Karpas-422 (cell line): ENCODE measurements around the gene CIAO2B. TPM values are rescaled to one million over a fixed set of nuclear protein-coding genes. Genes with fewer than 3 reads are reported as not detected.
A peak's percentile ranks its signal among the peaks of the same experiment; 100 is the strongest.
"Not testable (repeated sequence)": the region's sequence is repeated elsewhere in the genome, so short reads cannot be mapped to it uniquely, and the experiment has no call there.

Source experiments
- DNase-seq: peaks from one replicate; pipeline ENCODE4 v3.0.0-alpha.2; 2015
- H2AFZ ChIP-seq: fragments of 200-600 bp; sonication (generic); 2 replicates; pipeline ENCODE4 v1.6.1; 2014; ENCODE audit warnings: antibody characterized with exemption, low read length, mixed read lengths
- H3K27ac ChIP-seq: fragments of 200-600 bp; sonication (generic); 2 replicates; pipeline ENCODE4 v1.5.1; 2014; ENCODE audit warnings: mild to moderate bottlenecking, low read length, moderate library complexity
- H3K27me3 ChIP-seq: fragments of 200-600 bp; sonication (generic); 2 replicates; pipeline ENCODE4 v1.6.1; 2014; ENCODE audit warnings: low read length, mixed read lengths
- H3K36me3 ChIP-seq: fragments of 200-600 bp; sonication (generic); 2 replicates; pipeline ENCODE4 v1.6.1; 2014; ENCODE audit warnings: low read length, mixed read lengths; ENCODE audit not compliant: insufficient read depth
- H3K4me1 ChIP-seq: fragments of 200-600 bp; sonication (generic); 2 replicates; pipeline ENCODE4 v1.6.1; 2014; ENCODE audit warnings: mild to moderate bottlenecking, low read length, mixed read lengths
- H3K4me2 ChIP-seq: fragments of 200-600 bp; sonication (generic); 2 replicates; pipeline ENCODE4 v1.6.1; 2014; ENCODE audit warnings: low read length, low read depth, mild to moderate bottlenecking; ENCODE audit not compliant: poor library complexity, severe bottlenecking
- H3K4me3 ChIP-seq: fragments of 200-600 bp; sonication (generic); 2 replicates; pipeline ENCODE4 v1.5.1; 2014; ENCODE audit warnings: mild to moderate bottlenecking, antibody characterized with exemption, low read length, mixed read lengths
- H3K79me2 ChIP-seq: fragments of 200-600 bp; sonication (generic); 2 replicates; pipeline ENCODE4 v1.6.1; 2014; ENCODE audit warnings: mild to moderate bottlenecking, low read length, mixed read lengths
- H3K9ac ChIP-seq: fragments of 200-600 bp; sonication (generic); 2 replicates; pipeline ENCODE4 v1.6.0; 2014; ENCODE audit warnings: low read length
- H3K9me2 ChIP-seq: fragments of 200-600 bp; sonication (generic), shearing (Covaris generic); replicated peaks from 2 replicates; pipeline ENCODE4 v1.6.0; 2014; ENCODE audit warnings: mild to moderate bottlenecking, low read length, moderate library complexity; ENCODE audit not compliant: insufficient read depth
- H3K9me3 ChIP-seq: fragments of 300-700, 200-600 bp; sonication (generic); 2 replicates; pipeline ENCODE4 v1.6.1; 2014; ENCODE audit warnings: low read length, mixed read lengths
- H4K20me1 ChIP-seq: fragments of 200-600 bp; sonication (generic); 2 replicates; pipeline ENCODE4 v1.6.1; 2014; ENCODE audit warnings: mild to moderate bottlenecking, antibody characterized with exemption, low read length, low read depth; ENCODE audit not compliant: insufficient read depth
- total RNA-seq: library from RNA; depleted of rRNA; stranded (reverse); fragments of >200 nt; shearing (Covaris generic); gene quantifications from 2 replicates; pipeline ENCODE4 v1.2.3, GENCODE V29; 2014; ENCODE audit warnings: low replicate concordance

The CIAO2B gene
- total RNA-seq, 1 experiment from 2014 or later: 121 TPM

DNA sequence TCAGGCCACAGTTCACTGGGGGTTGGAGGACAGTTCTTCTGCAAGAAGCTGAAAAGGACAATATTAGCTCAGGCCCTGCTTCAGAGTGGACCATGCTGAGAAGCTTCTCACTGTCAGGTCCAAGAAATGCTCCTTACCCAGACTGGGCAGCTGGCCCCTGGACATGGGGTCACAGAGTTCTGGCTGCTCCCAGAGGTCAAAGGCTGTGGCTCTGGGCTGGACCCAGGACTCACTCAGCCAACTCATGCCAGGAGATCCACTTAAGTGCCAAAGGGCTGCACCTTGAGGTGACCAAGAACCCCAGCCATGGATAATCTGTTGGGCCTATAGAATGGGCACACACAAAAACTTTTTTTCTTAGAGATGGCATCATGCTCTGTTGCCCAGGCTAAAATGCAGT lies 5.2 kb upstream of the CIAO2B start:
- Histone ChIP-seq H3K4me1 (peaks cover 11% of the 10 kb centered on the region), H3K9ac (no peak overlapping the region), H3K36me3 (0 out of 2 replicates have a peak, but pooled peaks cover 2% of the 10 kb centered on the region), H3K79me2 (peaks cover 23% of the 10 kb centered on the region), H3K27me3 (no peaks in the 10 kb centered on the region), H4K20me1 (no peaks in the 10 kb centered on the region), H3K9me3 (no peaks in the 10 kb centered on the region), H2AFZ (no peak overlapping the region), H3K9me2 (no peaks in the 10 kb centered on the region), H3K27ac (no peak overlapping the region), H3K4me2 (no peak overlapping the region), H3K4me3 (no peak overlapping the region)
- DNase-seq: no peak

DNA sequence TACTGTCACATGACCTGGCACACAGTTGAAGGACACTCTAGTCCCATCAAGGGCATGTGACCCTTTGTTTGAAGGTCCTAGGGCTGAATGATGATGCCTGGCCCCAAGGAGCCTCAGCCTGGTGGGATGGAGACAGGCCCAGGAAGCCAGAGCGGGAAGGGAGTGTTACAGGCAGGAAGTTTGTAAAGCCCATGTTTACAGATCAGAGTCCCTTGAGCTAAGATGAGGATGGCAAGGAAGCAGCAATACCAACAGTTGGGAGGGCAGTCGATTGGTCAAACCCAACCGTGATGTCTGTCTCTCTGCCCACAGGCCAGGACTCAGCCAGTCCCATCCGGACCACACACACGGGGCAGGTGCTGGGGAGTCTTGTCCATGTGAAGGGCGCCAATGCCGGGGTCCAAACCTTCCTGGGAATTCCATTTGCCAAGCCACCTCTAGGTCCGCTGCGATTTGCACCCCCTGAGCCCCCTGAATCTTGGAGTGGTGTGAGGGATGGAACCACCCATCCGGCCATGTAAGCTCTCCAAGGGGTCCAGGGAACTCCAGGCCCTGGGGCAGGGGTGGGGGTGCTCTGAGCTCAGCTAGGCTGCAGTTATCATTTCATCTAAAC lies 3.6 kb upstream of the CIAO2B start:
- no peak overlapping the region for H3K4me3 ChIP-seq
- H3K9me3 ChIP-seq: no peaks in the 10 kb centered on the region
- H3K9me2 ChIP-seq: no peaks in the 10 kb centered on the region
- no peak overlapping the region for H2AFZ ChIP-seq
- H3K27me3 ChIP-seq: no peaks in the 10 kb centered on the region
- H3K4me1 ChIP-seq: peaks cover 19% of the 10 kb centered on the region
- H3K79me2 ChIP-seq: peaks cover 37% of the 10 kb centered on the region
- DNase-seq: no peak
- 0 out of 2 replicates have a peak, but pooled peaks cover 2% of the 10 kb centered on the region for H3K36me3 ChIP-seq
- peaks cover 9% of the 10 kb centered on the region; the same call in 1 of the 2 replicates for H4K20me1 ChIP-seq
- no peak overlapping the region for H3K27ac ChIP-seq
- no peak overlapping the region for H3K4me2 ChIP-seq
- no peak overlapping the region for H3K9ac ChIP-seq

DNA sequence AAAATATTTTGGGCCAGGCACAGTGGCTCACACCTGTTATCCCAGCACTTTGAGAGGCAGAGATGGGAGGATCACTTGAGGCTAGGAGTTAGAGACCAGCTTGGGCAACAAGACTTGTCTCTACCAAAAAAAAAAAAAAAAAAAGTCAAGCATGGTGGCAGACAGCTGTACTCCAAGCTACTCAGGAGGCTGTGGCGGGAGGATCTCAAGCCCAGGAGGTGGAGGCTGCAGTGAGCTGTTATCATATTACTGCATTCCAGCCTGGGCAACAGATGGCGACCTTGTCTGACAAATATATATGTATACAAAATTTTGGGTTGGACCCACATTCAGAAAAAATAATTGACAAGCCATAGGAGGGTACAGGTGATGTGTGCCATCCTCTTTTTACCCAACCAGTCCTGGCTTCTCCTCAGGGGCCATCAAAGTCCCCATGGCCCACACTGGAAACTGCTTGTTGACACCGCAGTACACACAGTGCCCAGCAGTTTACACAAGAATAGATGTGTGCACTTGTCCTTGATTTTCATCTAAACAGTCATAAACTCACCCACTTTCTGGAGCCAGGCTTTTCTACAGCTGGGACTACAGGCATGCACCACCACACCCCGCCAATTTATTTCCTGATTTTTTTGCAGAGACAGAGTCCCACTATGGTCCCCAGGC lies 2.8 kb upstream of the CIAO2B start:
- Histone ChIP-seq H3K9me2 (no peaks in the 10 kb centered on the region), H3K79me2 (peaks cover 42% of the 10 kb centered on the region), H3K9ac (no peak overlapping the region), H3K4me3 (no peak overlapping the region), H3K4me1 (peaks cover 25% of the 10 kb centered on the region), H3K9me3 (no peaks in the 10 kb centered on the region), H3K27ac (no peak overlapping the region), H2AFZ (no peak overlapping the region), H4K20me1 (peaks cover 12% of the 10 kb centered on the region; the same call in 1 of the 2 replicates), H3K4me2 (no peak overlapping the region), H3K36me3 (0 out of 2 replicates have a peak, but pooled peaks cover 6% of the 10 kb centered on the region), H3K27me3 (no peaks in the 10 kb centered on the region)
- peak; percentile 41 for DNase-seq

DNA sequence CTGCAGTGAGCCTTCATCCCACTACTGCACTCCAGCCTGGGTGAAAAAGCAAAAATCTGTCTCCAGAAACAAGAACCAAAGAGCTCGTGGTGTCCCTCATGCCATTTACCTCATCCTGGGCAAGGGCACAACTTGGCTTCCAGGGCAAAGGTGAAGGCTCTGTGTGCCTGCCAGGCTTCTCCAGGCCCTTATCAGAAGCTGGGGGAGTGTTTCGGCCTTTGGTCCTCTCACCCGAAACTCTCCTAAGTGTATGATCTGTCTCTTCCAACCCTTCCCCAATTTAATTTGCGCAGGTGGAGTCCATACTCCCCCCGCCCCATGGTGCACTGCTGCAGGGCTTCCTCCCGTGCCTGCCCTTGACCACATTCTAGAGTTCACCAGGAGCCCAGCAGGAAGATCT lies 2.3 kb upstream of the CIAO2B start:
- H3K79me2 ChIP-seq: peaks cover 42% of the 10 kb centered on the region
- no peak overlapping the region for H3K27ac ChIP-seq
- no peaks in the 10 kb centered on the region for H3K9me2 ChIP-seq
- no peaks in the 10 kb centered on the region for H3K9me3 ChIP-seq
- 0 out of 2 replicates have a peak, but pooled peaks cover 11% of the 10 kb centered on the region for H3K36me3 ChIP-seq
- H3K4me2 ChIP-seq: no peak overlapping the region
- no peak overlapping the region for H3K4me3 ChIP-seq
- no peak overlapping the region for H2AFZ ChIP-seq
- DNase-seq: no peak
- no peak overlapping the region for H3K9ac ChIP-seq
- H4K20me1 ChIP-seq: peaks cover 12% of the 10 kb centered on the region; the same call in 1 of the 2 replicates
- peaks cover 25% of the 10 kb centered on the region for H3K4me1 ChIP-seq
- no peaks in the 10 kb centered on the region for H3K27me3 ChIP-seq

DNA sequence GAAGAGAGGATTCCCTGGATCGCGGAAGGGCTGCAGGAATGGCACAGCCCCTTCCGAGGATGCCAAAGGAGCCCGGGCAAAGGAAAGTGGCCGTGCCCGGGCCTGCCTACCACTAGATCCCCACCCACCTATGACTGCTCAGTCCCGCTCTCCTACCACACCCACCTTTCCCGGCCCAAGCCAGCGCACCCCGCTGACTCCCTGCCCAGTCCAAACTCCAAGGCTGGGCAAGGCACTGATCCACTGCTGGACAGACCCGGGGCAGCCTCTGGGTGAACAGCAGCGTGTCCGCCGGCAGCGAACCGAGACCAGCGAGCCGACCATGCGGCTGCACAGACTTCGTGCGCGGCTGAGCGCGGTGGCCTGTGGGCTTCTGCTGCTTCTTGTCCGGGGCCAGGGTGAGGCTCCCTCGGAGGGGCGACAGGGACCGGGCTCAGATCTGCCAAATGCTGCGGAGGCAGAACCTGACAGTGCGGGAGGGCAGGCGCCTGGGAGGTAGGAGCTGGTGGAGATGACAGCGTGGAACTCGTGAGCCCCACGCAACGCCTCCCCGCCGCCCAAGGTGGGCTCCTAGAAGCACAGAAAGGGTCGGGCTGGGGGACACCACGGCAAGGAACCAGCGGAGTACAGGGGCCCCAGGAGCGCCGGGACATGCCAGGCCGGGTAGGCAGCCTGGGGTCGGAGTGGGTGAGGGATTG lies 1.3 kb upstream of the CIAO2B start, which contains the start of gene CES2:
Gene CES2 (plus strand): TSS at position 203 of the 698 bp plus-strand sequence. CDS start 120 bp downstream, at position 323.
- H4K20me1 ChIP-seq: peaks cover 12% of the 10 kb centered on the region; the same call in 1 of the 2 replicates
- peak within 1 kb of the TSS; percentile 93 for H3K9ac ChIP-seq
- H3K27me3 ChIP-seq: no peaks in the 10 kb centered on the region
- peak within 1 kb of the TSS; percentile 48; the same call in 1 of the 2 replicates for H3K27ac ChIP-seq
- 0 out of 2 replicates have a peak, but pooled peaks cover 12% of the 10 kb centered on the region for H3K36me3 ChIP-seq
- H3K79me2 ChIP-seq: peaks cover 42% of the 10 kb centered on the region
- 0 out of 2 replicates have a peak within 1 kb of the TSS, but pooled peaks have one; percentile 25 for H2AFZ ChIP-seq
- H3K4me2 ChIP-seq: peak within 1 kb of the TSS; percentile 96
- H3K4me3 ChIP-seq: peak within 1 kb of the TSS; percentile 100
- no peaks in the 10 kb centered on the region for H3K9me3 ChIP-seq
- no peaks in the 10 kb centered on the region for H3K9me2 ChIP-seq
- DNase-seq: no peak
- peaks cover 25% of the 10 kb centered on the region for H3K4me1 ChIP-seq

DNA sequence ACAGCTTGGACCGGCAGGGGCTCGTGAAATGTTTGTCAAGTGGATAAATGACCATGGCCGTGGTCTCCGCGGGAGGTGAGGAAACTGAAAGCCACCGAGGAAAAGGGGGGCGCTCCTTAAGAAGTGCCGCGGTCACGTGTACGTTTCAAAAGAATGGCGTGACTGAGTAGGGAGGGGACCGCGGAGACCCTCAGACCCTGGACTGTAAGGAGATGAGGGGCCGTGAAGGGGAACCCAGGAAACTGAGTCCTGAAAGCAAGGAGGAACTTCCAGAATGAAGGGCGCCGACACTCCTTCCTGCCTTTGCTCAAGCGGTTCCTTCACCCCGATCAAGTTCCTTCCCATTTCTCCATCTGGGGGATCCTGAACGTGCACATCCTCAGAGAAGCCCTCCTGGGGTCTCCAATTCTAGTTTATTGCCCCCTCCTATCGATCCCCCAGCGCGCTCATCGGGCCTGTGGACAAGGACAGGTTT lies 674 bp upstream of the CIAO2B start:
- H3K27ac ChIP-seq: peak overlapping the region; percentile 48; the same call in 1 of the 2 replicates
- peak overlapping the region; percentile 100 for H3K4me3 ChIP-seq
- H3K36me3 ChIP-seq: 0 out of 2 replicates have a peak, but pooled peaks cover 12% of the 10 kb centered on the region
- not testable (repeated sequence) for H3K9me3 ChIP-seq, H3K9me2 ChIP-seq, H3K27me3 ChIP-seq, DNase-seq
- H3K4me2 ChIP-seq: peak overlapping the region; percentile 96
- peaks cover 12% of the 10 kb centered on the region; the same call in 1 of the 2 replicates for H4K20me1 ChIP-seq
- peaks cover 42% of the 10 kb centered on the region for H3K79me2 ChIP-seq
- 0 out of 2 replicates have a peak overlapping the region, but pooled peaks have one; percentile 25 for H2AFZ ChIP-seq
- peaks cover 25% of the 10 kb centered on the region for H3K4me1 ChIP-seq
- H3K9ac ChIP-seq: peak overlapping the region; percentile 93

DNA sequence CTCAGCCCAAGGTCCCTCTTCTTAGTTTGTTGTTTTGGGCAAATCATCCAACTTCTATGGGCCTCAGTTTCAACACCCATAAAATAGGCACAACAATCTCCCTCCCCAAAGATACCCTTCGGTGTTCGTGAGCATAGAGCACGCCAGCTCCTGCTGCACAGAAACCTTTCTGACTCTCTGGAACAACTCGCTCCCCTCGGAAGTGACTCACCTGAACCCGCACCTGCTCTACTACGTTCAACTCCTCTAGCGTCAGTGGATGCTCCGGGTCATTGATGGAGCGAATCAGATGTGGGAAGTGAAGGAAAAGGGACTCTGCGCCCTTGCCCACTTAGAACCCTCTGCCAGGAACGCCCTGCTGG lies 445 bp downstream of the CIAO2B start:
- Histone ChIP-seq H3K4me3 (peak overlapping the region; percentile 100), H3K27me3 (no peaks in the 10 kb centered on the region), H3K36me3 (0 out of 2 replicates have a peak, but pooled peaks cover 9% of the 10 kb centered on the region), H3K4me1 (peaks cover 25% of the 10 kb centered on the region), H3K9me3 (no peaks in the 10 kb centered on the region), H3K27ac (peak overlapping the region; percentile 42; the same call in 1 of the 2 replicates), H3K4me2 (peak overlapping the region; percentile 96), H3K9me2 (no peaks in the 10 kb centered on the region), H3K79me2 (peaks cover 42% of the 10 kb centered on the region), H3K9ac (peak overlapping the region; percentile 93), H4K20me1 (peaks cover 12% of the 10 kb centered on the region; the same call in 1 of the 2 replicates), H2AFZ (0 out of 2 replicates have a peak overlapping the region, but pooled peaks have one; percentile 57)
- no peak for DNase-seq
